A549 treated with Hydrocortisone at 1 μM for 4 hours (cell line): ENCODE data around the gene SLC4A9. TPM values are rescaled to one million over a fixed set of nuclear protein-coding genes. Genes with fewer than 3 reads are reported as not detected.

Experiments
- total RNA-seq: library from RNA; stranded (reverse); fragments of 200-300 nt; extraction: Qiagen RNA extraction; gene quantifications from 5 replicates; pipeline ENCODE4 v1.2.3, GENCODE V29; 2022

The SLC4A9 gene
- 0.02 TPM in 1 of 5 replicates, not detected in the others for total RNA-seq

DNA sequence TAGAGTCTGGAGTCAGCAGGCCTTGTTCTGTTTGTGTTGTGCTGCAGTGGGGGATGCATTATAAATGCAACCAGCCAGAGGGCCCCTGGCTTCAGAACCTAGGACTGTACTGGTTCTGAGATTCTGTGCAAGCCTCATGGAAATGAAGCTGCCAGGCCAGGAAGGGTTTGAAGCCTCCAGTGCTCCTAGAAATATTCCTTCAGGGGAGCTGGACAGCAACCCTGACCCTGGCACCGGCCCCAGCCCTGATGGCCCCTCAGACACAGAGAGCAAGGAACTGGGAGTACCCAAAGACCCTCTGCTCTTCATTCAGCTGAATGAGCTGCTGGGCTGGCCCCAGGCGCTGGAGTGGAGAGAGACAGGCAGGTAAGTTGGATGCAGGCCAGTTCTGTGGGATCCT is at the start of gene SLC4A9:
Gene SLC4A9 (plus strand): TSS at position 94 of the 400 bp plus-strand sequence. CDS start 43 bp downstream, at position 137.

GRCh38 chr5:140346348-140347221 is 13.4 kb upstream of the SLC4A9 start, which contains the start of gene HBEGF:
HBEGF (minus strand) TSS chr5:140346603; CDS start chr5:140346328, 275 bp downstream.

GRCh38 chr5:140401362-140402257 is 41.6 kb downstream of the SLC4A9 start, which contains the start of gene ANKHD1:
ANKHD1 (plus strand) TSS chr5:140401833; CDS start chr5:140401968, 135 bp downstream.

Other genes with a start within 250 kb of the SLC4A9 start
- gene PURA, start 246.1 kb upstream of the SLC4A9 start, total RNA-seq: 4.6 to 6.2 TPM (median 4.8 TPM) in 5 replicates
- 0.82 to 1.1 TPM (median 0.97 TPM) in 5 replicates for gene IGIP, start 234.3 kb upstream of the SLC4A9 start, total RNA-seq
- gene CYSTM1, start 185.0 kb upstream of the SLC4A9 start, total RNA-seq: 158 to 213 TPM (median 174 TPM) in 5 replicates
- 89.7 to 116 TPM (median 93.3 TPM) in 5 replicates for gene PFDN1, start 57.1 kb upstream of the SLC4A9 start, total RNA-seq
- gene HBEGF, start 13.6 kb upstream of the SLC4A9 start, total RNA-seq: 5.6 to 7.5 TPM (median 6.5 TPM) in 5 replicates
- 38.9 to 55.6 TPM (median 49.9 TPM) in 5 replicates for gene ANKHD1, start 41.6 kb downstream of the SLC4A9 start, total RNA-seq
- gene EIF4EBP3, start 187.5 kb downstream of the SLC4A9 start, total RNA-seq: 0.39 to 3.0 TPM (median 1.8 TPM) in 5 replicates
- 32.5 to 53.2 TPM (median 46.8 TPM) in 5 replicates for gene SRA1, start 197.3 kb downstream of the SLC4A9 start, total RNA-seq
- 5.3 to 7.1 TPM (median 6.4 TPM) in 5 replicates for gene APBB3, start 204.4 kb downstream of the SLC4A9 start, total RNA-seq
- gene SLC35A4, start 204.6 kb downstream of the SLC4A9 start, total RNA-seq: 73.1 to 91.2 TPM (median 80.5 TPM) in 5 replicates